GM13977 (cell line): ENCODE measurements around the gene DNTTIP2.
A peak's percentile ranks its signal among the peaks of the same experiment; 100 is the strongest.
"Not testable (repeated sequence)": the region's sequence is repeated elsewhere in the genome, so short reads cannot be mapped to it uniquely, and the experiment has no call there.

Experiments
- DNase-seq: peaks from one replicate; pipeline ENCODE4 v3.0.0; 2012; ENCODE audit warnings: low spot score
- in situ Hi-C: fragments of 300-500 bp; cut with MboI; formaldehyde crosslinking; loops from one replicate; pipeline ENCODE4 v1.12.0; 2022; ENCODE audit warnings: low sequenced_read_pairs, low pct_unique_long_range_greater_than_20kb, mixed read lengths, inconsistent platforms; ENCODE audit not compliant: unreplicated experiment
- TF ChIP-seq, protein P1 (sequence below): IDR thresholded peaks from 2 replicates; pipeline ENCODE4 v1.5.1; 2012; ENCODE audit warnings: mild to moderate bottlenecking, control low read depth; ENCODE audit not compliant: insufficient read depth; ENCODE audit errors: extremely low read depth, missing control alignments

Gene DNTTIP2

DNA sequence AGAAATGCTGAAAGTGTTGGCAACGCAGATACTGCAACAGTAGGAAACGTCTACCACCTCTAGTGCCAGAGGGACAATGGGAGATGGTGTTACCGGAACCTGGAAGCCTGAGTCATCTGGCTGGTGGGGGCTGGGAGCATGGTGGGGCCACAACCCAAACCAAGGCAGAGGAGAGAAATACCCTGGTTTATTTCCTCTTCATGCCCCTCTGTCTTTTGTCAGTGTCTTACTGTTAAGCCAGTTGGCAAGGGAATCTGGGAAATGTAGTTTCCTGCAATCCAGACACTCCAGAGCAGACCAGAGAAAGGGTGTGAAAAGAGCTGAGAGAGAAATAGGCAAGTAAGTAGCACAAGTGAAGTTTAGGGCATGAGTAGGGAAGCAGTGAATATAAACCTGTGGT is 14.8 kb downstream of the DNTTIP2 start:
- TF ChIP-seq, protein P1, sequence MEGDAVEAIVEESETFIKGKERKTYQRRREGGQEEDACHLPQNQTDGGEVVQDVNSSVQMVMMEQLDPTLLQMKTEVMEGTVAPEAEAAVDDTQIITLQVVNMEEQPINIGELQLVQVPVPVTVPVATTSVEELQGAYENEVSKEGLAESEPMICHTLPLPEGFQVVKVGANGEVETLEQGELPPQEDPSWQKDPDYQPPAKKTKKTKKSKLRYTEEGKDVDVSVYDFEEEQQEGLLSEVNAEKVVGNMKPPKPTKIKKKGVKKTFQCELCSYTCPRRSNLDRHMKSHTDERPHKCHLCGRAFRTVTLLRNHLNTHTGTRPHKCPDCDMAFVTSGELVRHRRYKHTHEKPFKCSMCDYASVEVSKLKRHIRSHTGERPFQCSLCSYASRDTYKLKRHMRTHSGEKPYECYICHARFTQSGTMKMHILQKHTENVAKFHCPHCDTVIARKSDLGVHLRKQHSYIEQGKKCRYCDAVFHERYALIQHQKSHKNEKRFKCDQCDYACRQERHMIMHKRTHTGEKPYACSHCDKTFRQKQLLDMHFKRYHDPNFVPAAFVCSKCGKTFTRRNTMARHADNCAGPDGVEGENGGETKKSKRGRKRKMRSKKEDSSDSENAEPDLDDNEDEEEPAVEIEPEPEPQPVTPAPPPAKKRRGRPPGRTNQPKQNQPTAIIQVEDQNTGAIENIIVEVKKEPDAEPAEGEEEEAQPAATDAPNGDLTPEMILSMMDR, result no peak
- DNase-seq, result no peak
- in situ Hi-C loops, result loop anchor here (25.0 kb wide), 1 partner anchor 552 kb away; no protein-coding TSS in a partner anchor

DNA sequence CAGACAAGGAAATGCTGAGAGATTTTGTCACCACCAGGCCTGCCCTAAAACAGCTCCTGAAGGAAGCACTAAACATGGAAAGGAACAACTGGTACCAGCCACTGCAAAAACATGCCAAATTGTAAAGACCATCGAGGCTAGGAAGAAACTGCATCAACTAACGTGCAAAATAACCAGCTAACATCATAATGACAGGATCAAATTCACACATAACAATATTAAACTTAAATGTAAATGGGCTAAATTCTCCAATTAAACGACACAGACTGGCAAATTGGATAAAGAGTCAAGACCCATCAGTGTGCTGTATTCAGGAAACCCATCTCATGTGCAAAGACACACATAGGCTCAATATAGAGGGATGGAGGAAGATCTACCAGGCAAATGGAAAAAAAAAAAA is 21.4 kb downstream of the DNTTIP2 start:
- not testable (repeated sequence) for DNase-seq
- in situ Hi-C loops, result loop anchor here (25.0 kb wide), 1 partner anchor 545 kb away; no protein-coding TSS in a partner anchor

DNA sequence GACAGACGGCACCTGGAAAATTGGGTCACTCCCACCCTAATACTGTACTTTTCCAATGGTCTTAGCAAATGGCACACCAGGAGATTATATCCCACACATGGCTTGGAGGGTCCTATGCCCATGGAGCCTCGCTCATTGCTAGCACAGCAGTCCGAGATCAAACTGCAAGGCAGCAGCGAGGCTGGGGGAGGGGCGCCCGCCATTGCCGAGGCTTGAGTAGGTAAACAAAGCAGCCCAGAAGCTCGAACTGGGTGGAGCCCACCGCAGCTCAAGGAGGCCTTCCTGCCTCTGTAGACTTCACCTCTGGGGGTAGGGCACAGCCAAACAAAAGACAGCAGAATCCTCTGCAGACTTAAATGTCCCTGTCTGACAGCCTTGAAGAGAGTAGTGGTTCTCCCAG is 23.0 kb downstream of the DNTTIP2 start:
- DNase-seq, result not testable (repeated sequence)
- in situ Hi-C loops, result loop anchor here (25.0 kb wide), 1 partner anchor 544 kb away; no protein-coding TSS in a partner anchor

DNA sequence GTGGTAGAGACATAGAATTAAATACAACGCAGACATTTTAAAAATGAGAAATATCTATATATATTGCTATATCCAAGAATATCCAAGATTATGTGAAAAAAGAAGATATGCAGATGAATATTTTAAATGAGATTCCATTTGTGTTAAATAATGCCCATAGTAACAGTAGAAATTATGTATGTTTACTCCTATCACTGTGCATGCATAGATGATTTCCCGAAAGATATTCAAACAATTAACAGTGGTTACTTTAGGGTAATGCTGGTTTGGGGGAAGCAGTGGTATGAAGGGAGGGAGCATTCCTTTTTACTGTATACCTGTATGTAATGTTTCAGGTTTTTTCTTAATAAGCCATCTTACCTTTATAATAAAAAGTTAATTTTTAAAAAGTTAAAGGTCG is 25.1 kb downstream of the DNTTIP2 start:
- DNase-seq, result no peak
- TF ChIP-seq, protein P1, result no peak
- in situ Hi-C loops, result loop anchor here (25.0 kb wide), 1 partner anchor 542 kb away; no protein-coding TSS in a partner anchor

DNA sequence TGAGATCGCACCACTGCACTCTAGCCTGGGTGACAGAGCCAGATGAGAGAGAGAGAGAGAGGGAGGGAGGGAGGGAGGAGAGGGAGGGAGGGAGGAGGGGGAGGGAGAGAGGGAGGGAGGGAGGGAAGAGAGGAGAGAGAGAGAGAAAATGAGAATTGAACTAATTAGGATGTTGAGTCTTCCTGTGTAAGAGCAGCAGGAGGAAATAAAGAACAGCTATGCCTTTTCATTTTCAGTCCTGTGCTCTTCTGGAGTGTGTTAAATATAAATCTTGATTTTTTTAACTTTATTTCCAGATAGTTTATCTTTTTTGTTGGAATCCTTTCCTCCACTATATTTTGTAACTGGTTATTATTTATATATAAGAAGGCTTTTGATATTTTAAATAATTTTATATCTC is 27.1 kb downstream of the DNTTIP2 start:
- DNase-seq, result no peak
- TF ChIP-seq, protein P1, result no peak
- in situ Hi-C loops, result loop anchor here (25.0 kb wide), 1 partner anchor 540 kb away; no protein-coding TSS in a partner anchor

DNA sequence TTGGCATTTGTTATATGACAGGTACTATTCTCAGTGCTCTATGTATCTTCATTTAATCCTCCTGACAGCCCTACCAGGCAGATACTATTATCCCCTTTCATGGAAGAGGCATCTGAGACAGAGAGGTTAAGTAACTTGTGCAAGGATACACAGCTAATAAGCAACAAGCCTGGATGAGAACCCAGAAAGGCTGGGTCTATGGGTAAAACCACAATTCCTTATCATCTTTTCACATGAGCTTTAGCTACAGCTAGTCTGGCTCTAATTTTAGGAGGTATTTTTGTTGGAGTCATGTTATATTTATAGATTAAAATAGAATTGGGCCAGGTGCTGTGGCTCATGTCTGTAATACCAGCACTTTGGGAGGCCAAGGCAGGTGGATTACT is 27.7 kb downstream of the DNTTIP2 start:
- no peak for DNase-seq
- TF ChIP-seq, protein P1, result no peak
- in situ Hi-C loops, result loop anchor here (25.0 kb wide), 1 partner anchor 539 kb away; no protein-coding TSS in a partner anchor

DNA sequence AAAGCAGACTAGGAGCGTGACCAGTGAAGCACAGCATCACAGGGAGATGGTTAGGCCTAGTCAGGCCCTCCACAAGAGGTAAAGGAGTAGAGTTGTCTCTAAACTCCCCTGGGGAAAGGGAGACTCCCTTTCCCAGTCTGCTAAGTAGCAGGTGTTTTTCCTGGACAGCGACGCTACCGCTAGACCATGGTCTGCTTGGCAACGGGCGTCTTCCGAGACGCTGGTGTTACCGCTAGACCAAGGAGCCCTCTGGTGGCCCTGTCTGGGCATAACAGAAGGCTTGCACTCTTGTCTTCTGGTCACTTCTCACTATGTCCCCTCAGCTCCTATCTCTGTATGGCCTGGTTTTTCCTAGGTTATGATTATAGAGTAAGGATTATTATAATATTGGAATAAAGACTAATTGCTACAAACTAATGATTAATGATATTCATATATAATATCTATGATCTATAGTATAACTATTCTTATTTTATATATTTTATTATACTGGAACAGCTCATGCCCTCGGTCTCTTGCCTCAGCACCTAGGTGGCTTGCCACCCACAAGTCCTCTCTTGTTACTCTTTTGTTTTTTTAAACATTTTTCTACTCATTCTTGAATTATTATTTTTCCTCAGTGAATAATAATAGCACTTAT is 28.2 kb downstream of the DNTTIP2 start:
- TF ChIP-seq, protein P1, result peak; percentile 31
- DNase-seq, result not testable (repeated sequence)
- in situ Hi-C loops, result loop anchor here (25.0 kb wide), 1 partner anchor 539 kb away; no protein-coding TSS in a partner anchor
